Measurements from ENCODE around the gene RNASE13.

The RNASE13 gene

DNA sequence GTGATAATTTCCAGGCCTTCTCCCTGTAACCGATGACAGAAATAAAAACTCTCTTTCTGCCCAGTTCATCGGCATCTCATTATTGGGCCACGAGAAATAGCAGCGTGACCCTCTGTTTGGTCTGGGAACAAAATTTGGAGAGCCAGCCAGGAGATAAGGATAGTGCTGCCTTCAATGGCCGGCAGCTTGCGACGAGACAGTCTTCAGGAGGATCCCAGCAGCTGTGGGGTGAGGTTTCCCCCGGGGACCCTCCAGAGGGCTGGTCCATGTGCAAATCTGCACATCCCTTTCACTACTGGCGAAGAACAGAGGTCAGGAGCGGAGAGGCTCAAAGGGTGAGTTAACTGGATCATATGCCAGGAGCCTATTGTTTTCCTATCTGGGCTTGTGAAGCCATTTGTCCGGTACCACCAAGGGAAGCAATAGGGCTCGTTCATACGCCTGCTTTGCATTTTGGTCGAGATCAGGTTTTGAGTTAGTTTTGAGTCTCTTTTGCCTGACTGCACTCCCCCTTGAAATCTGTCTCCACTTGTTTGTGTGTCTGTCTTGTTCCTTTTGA lies 30.7 kb downstream of the RNASE13 start:
- TF ChIP-seq, protein P1, sequence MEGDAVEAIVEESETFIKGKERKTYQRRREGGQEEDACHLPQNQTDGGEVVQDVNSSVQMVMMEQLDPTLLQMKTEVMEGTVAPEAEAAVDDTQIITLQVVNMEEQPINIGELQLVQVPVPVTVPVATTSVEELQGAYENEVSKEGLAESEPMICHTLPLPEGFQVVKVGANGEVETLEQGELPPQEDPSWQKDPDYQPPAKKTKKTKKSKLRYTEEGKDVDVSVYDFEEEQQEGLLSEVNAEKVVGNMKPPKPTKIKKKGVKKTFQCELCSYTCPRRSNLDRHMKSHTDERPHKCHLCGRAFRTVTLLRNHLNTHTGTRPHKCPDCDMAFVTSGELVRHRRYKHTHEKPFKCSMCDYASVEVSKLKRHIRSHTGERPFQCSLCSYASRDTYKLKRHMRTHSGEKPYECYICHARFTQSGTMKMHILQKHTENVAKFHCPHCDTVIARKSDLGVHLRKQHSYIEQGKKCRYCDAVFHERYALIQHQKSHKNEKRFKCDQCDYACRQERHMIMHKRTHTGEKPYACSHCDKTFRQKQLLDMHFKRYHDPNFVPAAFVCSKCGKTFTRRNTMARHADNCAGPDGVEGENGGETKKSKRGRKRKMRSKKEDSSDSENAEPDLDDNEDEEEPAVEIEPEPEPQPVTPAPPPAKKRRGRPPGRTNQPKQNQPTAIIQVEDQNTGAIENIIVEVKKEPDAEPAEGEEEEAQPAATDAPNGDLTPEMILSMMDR (conservative IDR thresholded peaks at IDR 0.05; ENCODE audit: low read length), result no peak
- DNase-seq (ENCODE audit: low read depth), result no peak
- H3K4me3 ChIP-seq (ENCODE audit: low read length), result no peak overlapping the region

DNA sequence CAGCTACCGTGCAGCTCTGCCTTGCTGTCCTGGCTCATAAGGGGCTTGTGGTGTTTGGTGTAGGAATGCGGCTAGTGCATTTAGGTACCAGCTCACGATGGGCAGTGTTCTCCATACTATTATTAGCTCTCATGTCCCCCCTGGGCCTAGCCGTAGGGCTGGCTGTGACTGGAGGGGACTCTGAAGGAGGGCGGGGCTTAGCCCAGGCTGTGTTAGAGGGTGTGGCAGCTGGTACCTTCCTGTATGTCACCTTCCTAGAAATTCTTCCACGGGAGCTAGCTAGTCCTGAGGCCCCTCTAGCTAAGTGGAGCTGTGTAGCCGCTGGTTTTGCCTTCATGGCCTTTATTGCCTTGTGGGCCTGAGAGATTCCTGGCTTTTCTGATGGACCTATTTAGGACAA lies 33.4 kb downstream of the RNASE13 start:
- TF ChIP-seq, protein P1 (conservative IDR thresholded peaks at IDR 0.05; ENCODE audit: low read length), result no peak
- DNase-seq (ENCODE audit: low read depth), result no peak
- no peak overlapping the region for H3K4me3 ChIP-seq (ENCODE audit: low read length)

DNA sequence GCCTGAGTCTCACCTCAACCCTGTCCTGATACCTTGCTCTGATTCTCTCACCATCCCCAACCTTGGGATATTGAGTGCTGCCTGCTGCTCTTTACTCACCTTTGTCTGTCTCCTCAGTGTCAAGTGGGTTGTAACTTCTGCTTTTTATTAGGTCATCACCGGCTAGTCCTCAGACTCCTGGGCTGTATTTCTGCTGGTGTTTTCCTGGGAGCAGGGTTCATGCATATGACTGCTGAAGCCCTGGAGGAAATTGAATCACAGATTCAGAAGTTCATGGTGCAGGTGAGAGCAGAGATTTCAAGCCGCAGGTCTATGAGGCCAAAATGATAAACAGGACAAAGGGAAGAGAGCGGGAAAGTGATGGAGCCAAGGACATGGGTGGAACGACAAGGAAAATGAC lies 35.0 kb downstream of the RNASE13 start:
- TF ChIP-seq, protein P1 (conservative IDR thresholded peaks at IDR 0.05; ENCODE audit: low read length), result no peak
- no peak overlapping the region for H3K4me3 ChIP-seq (ENCODE audit: low read length)
- no peak for DNase-seq (ENCODE audit: low read depth)

DNA sequence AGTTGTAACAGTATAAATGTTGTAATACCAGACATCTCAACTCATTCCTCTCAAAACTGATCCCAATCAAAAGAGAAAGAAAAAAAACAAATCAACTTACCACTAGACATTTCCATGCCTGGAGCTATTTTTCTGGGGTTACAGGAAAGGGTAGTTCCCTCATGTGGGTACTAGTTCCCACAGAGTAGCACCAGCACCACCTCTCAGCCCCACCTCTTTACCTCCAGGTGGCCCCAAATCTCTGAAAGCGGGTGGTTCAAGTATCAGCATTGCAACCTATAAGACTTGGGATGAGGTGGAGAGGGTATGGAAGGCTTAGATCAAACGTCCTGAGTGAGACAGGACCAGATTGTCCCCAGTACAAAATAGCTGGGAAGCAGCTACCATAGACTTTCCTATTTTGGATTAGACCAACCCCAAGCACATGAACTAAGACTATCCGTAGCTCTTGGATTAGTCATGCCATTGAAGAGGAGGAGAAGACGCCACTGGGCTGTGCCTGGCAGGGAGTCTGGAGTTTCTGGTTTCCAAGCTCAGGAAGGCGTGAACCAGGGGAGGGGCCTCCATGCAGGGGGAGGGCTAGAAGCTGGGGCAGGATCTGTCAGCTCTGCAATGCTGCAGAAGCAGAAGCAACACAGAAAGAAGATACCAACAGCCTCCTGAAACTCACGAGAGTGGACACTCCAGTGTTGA lies 35.8 kb downstream of the RNASE13 start, which contains the start of gene SLC39A2:
SLC39A2 (plus strand) TSS at position 620 of the 693 bp plus-strand sequence. CDS start 154 bp downstream, outside the sequence.
- TF ChIP-seq, protein P1 (conservative IDR thresholded peaks at IDR 0.05; ENCODE audit: low read length), result no peak
- DNase-seq (ENCODE audit: low read depth), result peak; percentile 77

DNA sequence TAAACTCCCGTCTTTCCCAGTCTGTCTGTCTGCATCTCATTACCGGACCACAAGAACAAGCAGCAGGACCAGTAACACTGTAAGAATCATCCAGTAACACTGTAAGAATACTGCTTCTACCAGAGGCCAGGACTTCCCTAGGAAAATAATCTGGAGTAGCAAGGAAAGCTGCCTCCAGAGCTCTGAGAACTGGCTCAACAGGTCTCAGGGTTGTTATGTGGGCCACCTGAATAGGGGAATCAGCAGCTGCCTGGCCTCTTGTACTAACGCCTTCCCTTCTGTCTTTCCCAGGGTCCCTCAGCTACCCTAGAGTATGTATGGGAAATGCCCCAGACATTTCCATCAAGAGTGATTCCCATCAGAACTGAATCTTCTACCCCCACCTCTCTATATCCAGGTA lies 36.5 kb downstream of the RNASE13 start:
- H3K4me3 ChIP-seq (ENCODE audit: low read length), result no peak overlapping the region
- DNase-seq (ENCODE audit: low read depth), result no peak
- TF ChIP-seq, protein P1 (conservative IDR thresholded peaks at IDR 0.05; ENCODE audit: low read length), result no peak

More for the DNA sequence above, 35.8 kb downstream of the RNASE13 start, which contains the start of gene SLC39A2:
- H3K4me3 ChIP-seq (ENCODE audit: low read length), result no peak within 1 kb of the TSS

DNA sequence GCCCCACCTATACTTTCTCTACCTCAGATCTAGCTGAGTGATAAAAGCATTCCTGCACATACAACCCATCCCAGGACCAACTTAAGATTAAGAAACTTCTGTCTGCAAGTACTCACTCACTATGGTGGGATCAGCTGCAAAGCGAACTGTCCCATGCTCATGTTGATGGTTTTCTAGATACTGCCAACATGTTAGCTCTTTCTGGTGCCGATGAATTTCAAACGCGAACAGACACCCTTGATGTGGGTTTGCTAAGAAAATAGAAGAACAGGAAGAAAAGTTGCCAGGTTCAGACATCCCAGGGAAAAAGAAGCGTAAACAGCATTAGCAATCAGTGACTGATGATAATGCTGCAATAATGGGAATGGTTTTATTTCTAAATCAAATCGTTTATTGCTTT lies 37.0 kb downstream of the RNASE13 start:
- no peak for DNase-seq (ENCODE audit: low read depth)
- TF ChIP-seq, protein P1 (conservative IDR thresholded peaks at IDR 0.05; ENCODE audit: low read length), result no peak
- H3K4me3 ChIP-seq (ENCODE audit: low read length), result no peak overlapping the region

DNA sequence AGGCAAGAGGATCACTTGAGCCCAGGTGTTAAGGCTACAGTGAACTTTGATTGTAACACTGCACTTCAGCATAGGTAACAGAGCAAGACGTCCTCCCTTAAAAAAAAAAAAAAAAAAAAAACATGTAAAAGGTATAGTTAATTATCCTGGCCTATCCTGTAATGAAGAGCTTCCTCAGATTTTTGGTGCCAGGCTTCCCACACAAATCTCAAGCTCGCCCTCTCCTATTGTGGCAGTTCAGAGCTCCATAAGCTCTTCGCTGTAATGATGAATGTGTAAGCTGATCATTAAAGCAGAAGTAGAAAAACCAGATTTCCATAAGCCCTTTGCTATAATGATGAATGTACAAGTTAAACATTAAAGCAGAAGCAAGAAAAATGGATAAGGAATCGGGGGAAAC lies 37.5 kb downstream of the RNASE13 start:
- no peak overlapping the region for H3K4me3 ChIP-seq (ENCODE audit: low read length)
- TF ChIP-seq, protein P1 (conservative IDR thresholded peaks at IDR 0.05; ENCODE audit: low read length), result no peak
- DNase-seq (ENCODE audit: low read depth), result no peak

All from AG10803 (cell line).